ENCODE data around the gene MCRS1.
"Not testable (repeated sequence)": the region's sequence is repeated elsewhere in the genome, so short reads cannot be mapped to it uniquely, and the experiment has no call there.

- not testable (repeated sequence) for TF ChIP-seq ZNF274 (IDR thresholded peaks at IDR 0.05; ENCODE audit: low read depth, low read length); YY1 (IDR thresholded peaks at IDR 0.05; ENCODE audit: insufficient read depth, insufficient read length); SUZ12 (IDR thresholded peaks at IDR 0.05; ENCODE audit: extremely low read depth, insufficient read depth, insufficient read length)
Observed at GRCh38 chr12:49605539-49605938, 37.6 kb upstream of the MCRS1 start, which contains the start of gene FAM186B.

All from NT2/D1 (cell line).